ENCODE data around the gene ALPK1.

DNA sequence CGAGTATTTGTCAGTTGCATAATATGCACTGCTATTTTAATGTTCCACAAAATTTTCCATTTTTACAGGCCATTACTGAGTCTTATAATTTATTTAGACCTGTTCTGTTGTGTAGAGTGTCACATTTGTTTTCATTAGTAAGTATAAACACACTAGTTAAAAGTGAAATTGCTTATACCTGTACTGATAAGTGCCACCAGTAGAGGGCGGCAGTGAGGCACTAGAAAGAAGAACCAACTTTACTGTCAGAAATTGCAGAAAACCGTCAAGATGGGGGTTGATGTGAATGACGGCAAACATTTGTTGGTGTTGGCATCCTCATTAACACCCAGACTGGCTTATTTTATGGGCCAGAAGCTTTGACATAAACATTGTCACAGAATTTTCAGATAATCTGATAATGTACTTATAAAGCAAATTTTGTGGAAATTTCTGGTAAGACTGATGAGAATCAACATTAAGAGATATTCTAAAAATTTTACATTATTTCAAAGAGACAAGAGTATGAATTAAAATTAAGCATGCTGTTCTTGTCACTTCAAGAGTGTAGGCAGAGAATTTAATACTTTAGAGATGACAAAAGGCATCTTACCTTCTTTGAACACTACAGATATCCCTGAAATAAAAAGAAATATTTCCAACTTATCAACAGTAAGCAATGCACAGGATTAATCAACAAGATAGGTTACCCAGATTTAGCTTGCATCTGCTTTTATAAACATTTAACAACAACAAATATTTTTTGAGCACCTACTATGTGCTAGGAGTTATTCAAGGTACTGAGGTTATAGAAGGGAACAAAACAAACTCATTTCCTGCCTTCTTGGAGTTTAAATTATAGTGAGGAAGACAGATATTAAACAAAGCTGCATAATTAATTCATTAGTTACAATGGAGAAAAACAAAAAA, 24.9 kb downstream of the ALPK1 start:
- TF ChIP-seq CTCF (IDR thresholded peaks at IDR 0.05; ENCODE audit: insufficient read depth, low read depth, low read length) (peak; percentile 95), EZH2 (IDR thresholded peaks at IDR 0.05; ENCODE audit: insufficient read depth, low read length) (no peak)
